GM04503 (cell line): ENCODE results near the gene TFDP1.

ENCODE experiments used
- DNase-seq: peaks from one replicate; pipeline ENCODE4 v3.0.0-alpha.2; 2012; ENCODE audit warnings: low read depth

Gene TFDP1

GRCh38 chr13:113584205-113584869, at the start of gene TFDP1:
Gene TFDP1, plus strand, starts transcription at chr13:113584753. Its CDS starts 1,085 bp downstream, at chr13:113585838.
- peak; percentile 16 for DNase-seq

- DNase-seq: no peak
Observed at GRCh38 chr13:113535381-113535781, 49.2 kb upstream of the TFDP1 start.

- DNase-seq: no peak
Observed at GRCh38 chr13:113536461-113537110, 48.0 kb upstream of the TFDP1 start.

- no peak for DNase-seq
Observed at GRCh38 chr13:113537205-113537604, 47.3 kb upstream of the TFDP1 start.

- DNase-seq: no peak
Observed at GRCh38 chr13:113537909-113538688, 46.5 kb upstream of the TFDP1 start.

GRCh38 chr13:113538689-113539058, 45.9 kb upstream of the TFDP1 start:
- DNase-seq: no peak

- no peak for DNase-seq
Observed at GRCh38 chr13:113539176-113539575, 45.4 kb upstream of the TFDP1 start.

- DNase-seq: no peak
Observed at GRCh38 chr13:113539822-113540221, 44.7 kb upstream of the TFDP1 start.

- DNase-seq: no peak
Observed at GRCh38 chr13:113540523-113540922, 44.0 kb upstream of the TFDP1 start.

- DNase-seq: no peak
Observed at GRCh38 chr13:113542751-113543424, 41.7 kb upstream of the TFDP1 start.

GRCh38 chr13:113544071-113544891, 40.3 kb upstream of the TFDP1 start:
- no peak for DNase-seq

GRCh38 chr13:113544896-113545295, 39.7 kb upstream of the TFDP1 start:
- no peak for DNase-seq

GRCh38 chr13:113545455-113545930, 39.1 kb upstream of the TFDP1 start:
- peak; percentile 12 for DNase-seq

GRCh38 chr13:113545931-113546516, 38.5 kb upstream of the TFDP1 start:
- DNase-seq: no peak

- no peak for DNase-seq
Observed at GRCh38 chr13:113546571-113547237, 37.8 kb upstream of the TFDP1 start.

GRCh38 chr13:113547238-113547971, 37.1 kb upstream of the TFDP1 start:
- DNase-seq: peak; percentile 15

- no peak for DNase-seq
Observed at GRCh38 chr13:113548171-113548641, 36.3 kb upstream of the TFDP1 start.

GRCh38 chr13:113548778-113549621, 35.6 kb upstream of the TFDP1 start:
- no peak for DNase-seq

GRCh38 chr13:113550453-113550852, 34.1 kb upstream of the TFDP1 start:
- no peak for DNase-seq
